ENCODE data around the gene CEP20.

GRCh38 chr16:15886078-15886477 lies 2.3 kb downstream of the CEP20 start:
- TF ChIP-seq CTCF (IDR thresholded peaks at IDR 0.05), result no peak
- TF ChIP-seq POLR2AphosphoS5 (IDR thresholded peaks at IDR 0.05; ENCODE audit: low read depth, low read length), result no peak
- TF ChIP-seq, protein P1, sequence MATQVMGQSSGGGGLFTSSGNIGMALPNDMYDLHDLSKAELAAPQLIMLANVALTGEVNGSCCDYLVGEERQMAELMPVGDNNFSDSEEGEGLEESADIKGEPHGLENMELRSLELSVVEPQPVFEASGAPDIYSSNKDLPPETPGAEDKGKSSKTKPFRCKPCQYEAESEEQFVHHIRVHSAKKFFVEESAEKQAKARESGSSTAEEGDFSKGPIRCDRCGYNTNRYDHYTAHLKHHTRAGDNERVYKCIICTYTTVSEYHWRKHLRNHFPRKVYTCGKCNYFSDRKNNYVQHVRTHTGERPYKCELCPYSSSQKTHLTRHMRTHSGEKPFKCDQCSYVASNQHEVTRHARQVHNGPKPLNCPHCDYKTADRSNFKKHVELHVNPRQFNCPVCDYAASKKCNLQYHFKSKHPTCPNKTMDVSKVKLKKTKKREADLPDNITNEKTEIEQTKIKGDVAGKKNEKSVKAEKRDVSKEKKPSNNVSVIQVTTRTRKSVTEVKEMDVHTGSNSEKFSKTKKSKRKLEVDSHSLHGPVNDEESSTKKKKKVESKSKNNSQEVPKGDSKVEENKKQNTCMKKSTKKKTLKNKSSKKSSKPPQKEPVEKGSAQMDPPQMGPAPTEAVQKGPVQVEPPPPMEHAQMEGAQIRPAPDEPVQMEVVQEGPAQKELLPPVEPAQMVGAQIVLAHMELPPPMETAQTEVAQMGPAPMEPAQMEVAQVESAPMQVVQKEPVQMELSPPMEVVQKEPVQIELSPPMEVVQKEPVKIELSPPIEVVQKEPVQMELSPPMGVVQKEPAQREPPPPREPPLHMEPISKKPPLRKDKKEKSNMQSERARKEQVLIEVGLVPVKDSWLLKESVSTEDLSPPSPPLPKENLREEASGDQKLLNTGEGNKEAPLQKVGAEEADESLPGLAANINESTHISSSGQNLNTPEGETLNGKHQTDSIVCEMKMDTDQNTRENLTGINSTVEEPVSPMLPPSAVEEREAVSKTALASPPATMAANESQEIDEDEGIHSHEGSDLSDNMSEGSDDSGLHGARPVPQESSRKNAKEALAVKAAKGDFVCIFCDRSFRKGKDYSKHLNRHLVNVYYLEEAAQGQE (IDR thresholded peaks at IDR 0.05; ENCODE audit: insufficient read depth in 1 of 2, low read depth in 2 of 2, low read length in 1 of 2), result no peak
- no peak for TF ChIP-seq TCF7L2 (IDR thresholded peaks at IDR 0.05; ENCODE audit: low read depth, low read length)
- TF ChIP-seq SIN3A (IDR thresholded peaks at IDR 0.05; ENCODE audit: borderline replicate concordance, insufficient read depth, low read depth, low read length), result no peak
